B cell (primary cell): ENCODE results near the gene SH3RF3. TPM values are rescaled to one million over a fixed set of nuclear protein-coding genes. Genes with fewer than 3 reads are reported as not detected.

Experiments used
- ATAC-seq: fragments of 200-7000 bp; cut with Tn5 transposase; one replicate; pipeline ENCODE4 v1.10.0; 2021; ENCODE audit warnings: low read depth, mild to moderate bottlenecking, moderate number of reproducible peaks, moderate library complexity
- CTCF ChIA-PET: fragments of 350-600 bp; sonication (Branson Sonifier 250); formaldehyde crosslinking; loops from one replicate; lab custom pipeline; 2021; ENCODE audit warnings: antibody characterized with exemption, inconsistent platforms; lab: Charles Lee
- POLR2A ChIA-PET: fragments of 350-600 bp; sonication (Branson Sonifier 250); formaldehyde crosslinking; loops from one replicate; lab custom pipeline; 2021; ENCODE audit warnings: antibody characterized with exemption; lab: Charles Lee
- DNase-seq: peaks from one replicate; pipeline ENCODE4 v3.0.0; 2013
- H2AFZ ChIP-seq: 2 replicates; pipeline ENCODE4 v1.6.1; 2012; ENCODE audit warnings: mild to moderate bottlenecking, low read depth, low read length; ENCODE audit not compliant: insufficient read depth, poor library complexity, severe bottlenecking
- H3K27ac ChIP-seq, 2 donors: 1 replicate in 1 of 2; 2 replicates in 1 of 2; pipeline ENCODE4 v1.5.1; 2012 to 2013; ENCODE audit warnings: low read length in 2 of 2, mild to moderate bottlenecking in 2 of 2, moderate library complexity in 1 of 2
- H3K27me3 ChIP-seq, 4 experiments: fragments of 200-600 bp in 1 of 4; sonication (generic) in 1 of 4; replicated peaks in 1 of 4; 1 replicate in 2 of 4; 2 replicates in 2 of 4; pipeline versions ENCODE4 v1.6.1 to v1.7.0; 2013 to 2016; ENCODE audit warnings: low read length in 3 of 4, mild to moderate bottlenecking in 2 of 4, mixed read lengths in 1 of 4, moderate library complexity in 1 of 4; ENCODE audit not compliant: insufficient read depth in 4 of 4, control insufficient read depth in 3 of 4; ENCODE audit errors: control extremely low read depth in 1 of 4
- H3K36me3 ChIP-seq, 2 experiments: replicated peaks in 1 of 2; 1 replicate in 1 of 2; 2 replicates in 1 of 2; pipeline versions ENCODE4 v1.6.1 to v1.7.1; 2013; ENCODE audit warnings: low read length in 1 of 2; ENCODE audit not compliant: insufficient read depth in 2 of 2, control insufficient read depth in 1 of 2; ENCODE audit errors: control extremely low read depth in 1 of 2, extremely low read depth in 1 of 2
- H3K4me1 ChIP-seq, 2 donors: fragments of 200-600 bp in 1 of 2; sonication (generic) in 1 of 2; 1 replicate in 1 of 2; 2 replicates in 1 of 2; pipeline versions ENCODE4 v1.5.1 to v1.6.1; 2013 to 2017; ENCODE audit warnings: low read length in 2 of 2; ENCODE audit not compliant: control insufficient read depth in 2 of 2, insufficient read depth in 2 of 2
- H3K4me2 ChIP-seq: replicated peaks from 2 replicates; pipeline ENCODE3; 2012; ENCODE audit warnings: mild to moderate bottlenecking, low read depth, low read length; ENCODE audit not compliant: poor library complexity, severe bottlenecking
- H3K4me3 ChIP-seq, 5 experiments: fragments of 200-600 bp in 1 of 5; sonication (generic) in 1 of 5; 1 replicate in 3 of 5; 2 replicates in 2 of 5; pipeline versions ENCODE4 v1.5.1 to v1.7.0; 2011 to 2016; ENCODE audit warnings: low read length in 4 of 5, mild to moderate bottlenecking in 4 of 5, low read depth in 2 of 5, control low read depth in 1 of 5, moderate library complexity in 1 of 5; ENCODE audit not compliant: insufficient read depth in 1 of 5; ENCODE audit errors: control extremely low read depth in 1 of 5, extremely low read depth in 1 of 5
- H3K79me2 ChIP-seq: fragments of 200-600 bp; sonication (generic); one replicate; pipeline ENCODE4 v1.6.0; 2016; ENCODE audit warnings: low read length; ENCODE audit not compliant: control insufficient read depth, insufficient read depth
- H3K9ac ChIP-seq: fragments of 200-600 bp; sonication (generic); 2 replicates; pipeline ENCODE4 v1.6.1; 2017; ENCODE audit warnings: mild to moderate bottlenecking, low read length, moderate library complexity
- H3K9me3 ChIP-seq, 3 donors: one replicate each; pipeline versions ENCODE4 v1.6.1 to v1.7.1; 2013; ENCODE audit warnings: low read length in 2 of 3; ENCODE audit not compliant: control insufficient read depth in 2 of 3, insufficient read depth in 1 of 3; ENCODE audit errors: control extremely low read depth in 1 of 3
- H4K20me1 ChIP-seq: 2 replicates; pipeline ENCODE4 v1.6.0; 2012; ENCODE audit warnings: mild to moderate bottlenecking, low read length; ENCODE audit not compliant: insufficient read depth, control insufficient read depth, poor library complexity, severe bottlenecking
- H3K27ac Mint-ChIP-seq: one replicate; pipeline ENCODE4 v1.8.0; 2021; ENCODE audit warnings: mixed read lengths
- H3K27me3 Mint-ChIP-seq: one replicate; pipeline ENCODE4 v1.8.0; 2021; ENCODE audit warnings: mixed read lengths
- H3K4me1 Mint-ChIP-seq: one replicate; pipeline ENCODE4 v1.8.0; 2021; ENCODE audit warnings: mixed read lengths
- H3K4me3 Mint-ChIP-seq: one replicate; pipeline ENCODE4 v1.8.0; 2021; ENCODE audit warnings: mixed read lengths
- H3K9me3 Mint-ChIP-seq: one replicate; pipeline ENCODE4 v1.8.0; 2022; ENCODE audit warnings: mixed read lengths; ENCODE audit not compliant: insufficient read depth
- EZH2 ChIP-seq: IDR thresholded peaks from 2 replicates; pipeline ENCODE4 v1.6.1; 2012; ENCODE audit warnings: borderline replicate concordance, low read depth, mild to moderate bottlenecking, moderate library complexity, low read length; ENCODE audit not compliant: insufficient read depth, poor library complexity, severe bottlenecking
- WGBS: methylation state at CpG from one replicate; pipeline ENCODE4 v1.1.5; 2013; ENCODE audit warnings: missing lambda C conversion rate; ENCODE audit not compliant: insufficient coverage; 5-methylcytosine and 5-hydroxymethylcytosine counted together
- intact Hi-C: fragments of 100-400 bp; cut with micrococcal nuclease; formaldehyde crosslinking; loops from one replicate; pipeline ENCODE4 v1.10.0; 2022
- polyA minus RNA-seq: library from RNA; depleted of rRNA, polyadenylated mRNA; stranded (reverse); fragments of >200 nt; gene quantifications from 2 replicates; pipeline ENCODE4 v1.2.3, GENCODE V29; 2012
- polyA plus RNA-seq: library from polyadenylated mRNA; depleted of rRNA; stranded (reverse); fragments of >200 nt; gene quantifications from 2 replicates; pipeline ENCODE4 v1.2.3, GENCODE V29; 2012
- total RNA-seq, 2 donors: library from RNA; stranded (reverse); fragments of 120-200 nt in 1 of 2; gene quantifications; 1 replicate in 1 of 2; 2 replicates in 1 of 2; pipeline versions ENCODE4 v1.2.3 to v1.2.4, GENCODE V29; 2013 to 2022
- TF ChIP-seq, protein P1 (sequence below): fragments of 200-600 bp; IDR thresholded peaks from one replicate; pipeline ENCODE4 v1.8.0; 2022; ENCODE audit warnings: antibody characterized with exemption, mild to moderate bottlenecking

SH3RF3 gene
- total RNA-seq, result 0.07 and 0.12 TPM in 2 replicates
- 0.68 TPM for total RNA-seq (2013)
- 0.32 and 1.2 TPM in 2 replicates for polyA plus RNA-seq
- polyA minus RNA-seq, result 1.4 and 2.4 TPM in 2 replicates

GRCh38 chr2:109128616-109129355 lies at the start of gene SH3RF3:
Gene SH3RF3 (plus strand): TSS chr2:109129205.
- Histone ChIP-seq H3K4me3 (peak within 1 kb of the TSS; percentile 46 to 77 (median 62)), H3K27ac (no peak within 1 kb of the TSS), H3K9ac (peak within 1 kb of the TSS; percentile 69), H3K9me3 (no peaks in the 10 kb centered on the region), H3K27me3 (peaks cover 0 to 10% (median 2%) of the 10 kb centered on the region in 4 experiments), H3K79me2 (no peaks in the 10 kb centered on the region), H4K20me1 (no peaks in the 10 kb centered on the region), H2AFZ (peak within 1 kb of the TSS; percentile 83), H3K4me2 (peak within 1 kb of the TSS; percentile 97), H3K36me3 (no peaks in the 10 kb centered on the region), H3K4me1 (peaks cover 5 to 10% of the 10 kb centered on the region in 2 donors)
- under 1% methylated on average over 85 of the region's 85 CpGs for WGBS
- DNase-seq, result peak; percentile 52
- TF ChIP-seq EZH2, result no peak
- TF ChIP-seq, protein P1, sequence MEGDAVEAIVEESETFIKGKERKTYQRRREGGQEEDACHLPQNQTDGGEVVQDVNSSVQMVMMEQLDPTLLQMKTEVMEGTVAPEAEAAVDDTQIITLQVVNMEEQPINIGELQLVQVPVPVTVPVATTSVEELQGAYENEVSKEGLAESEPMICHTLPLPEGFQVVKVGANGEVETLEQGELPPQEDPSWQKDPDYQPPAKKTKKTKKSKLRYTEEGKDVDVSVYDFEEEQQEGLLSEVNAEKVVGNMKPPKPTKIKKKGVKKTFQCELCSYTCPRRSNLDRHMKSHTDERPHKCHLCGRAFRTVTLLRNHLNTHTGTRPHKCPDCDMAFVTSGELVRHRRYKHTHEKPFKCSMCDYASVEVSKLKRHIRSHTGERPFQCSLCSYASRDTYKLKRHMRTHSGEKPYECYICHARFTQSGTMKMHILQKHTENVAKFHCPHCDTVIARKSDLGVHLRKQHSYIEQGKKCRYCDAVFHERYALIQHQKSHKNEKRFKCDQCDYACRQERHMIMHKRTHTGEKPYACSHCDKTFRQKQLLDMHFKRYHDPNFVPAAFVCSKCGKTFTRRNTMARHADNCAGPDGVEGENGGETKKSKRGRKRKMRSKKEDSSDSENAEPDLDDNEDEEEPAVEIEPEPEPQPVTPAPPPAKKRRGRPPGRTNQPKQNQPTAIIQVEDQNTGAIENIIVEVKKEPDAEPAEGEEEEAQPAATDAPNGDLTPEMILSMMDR, result no peak
- peak; percentile 48 for ATAC-seq
- Mint-ChIP-seq H3K9me3 (no peaks in the 10 kb centered on the region), H3K4me1 (peaks cover 10% of the 10 kb centered on the region), H3K27ac (peak within 1 kb of the TSS; percentile 41), H3K27me3 (peaks cover 32% of the 10 kb centered on the region), H3K4me3 (peak within 1 kb of the TSS; percentile 85)
- ChIA-PET POLR2A (no interaction called here), CTCF (interaction anchor here (0.8 to 9.0 kb wide), 3 partner anchors 86 to 380 kb away, joined by 3 to 106 read pairs (median 3); no protein-coding TSS in a partner anchor)
- intact Hi-C loops, result loop anchor here (1.0 kb wide), 1 partner anchor 382 kb away; no protein-coding TSS in a partner anchor

DNA sequence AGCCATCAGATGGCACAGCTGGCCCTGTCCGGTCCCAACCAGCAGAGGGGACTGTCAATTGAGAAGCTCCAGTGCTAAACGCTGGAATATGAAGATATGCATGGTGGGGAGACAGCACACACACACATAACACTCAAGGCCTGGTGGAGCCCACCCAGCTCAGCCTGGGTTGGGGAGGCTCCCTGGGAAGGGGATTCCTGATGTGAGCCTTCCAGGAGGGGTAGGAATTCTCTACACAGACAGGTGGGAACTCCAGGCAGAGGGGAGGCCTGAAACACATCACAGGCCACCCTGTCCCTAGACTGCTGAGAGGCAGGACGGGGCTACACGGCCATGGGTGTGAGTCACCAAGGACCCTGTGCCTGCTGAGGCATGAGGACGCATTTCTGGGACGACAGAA lies 49.4 kb upstream of the SH3RF3 start:
- no peaks in the 10 kb centered on the region for H3K9me3 ChIP-seq
- no peak overlapping the region for H2AFZ ChIP-seq
- H3K79me2 ChIP-seq, result no peaks in the 10 kb centered on the region
- H3K36me3 ChIP-seq, result no peaks in the 10 kb centered on the region
- H4K20me1 ChIP-seq, result no peaks in the 10 kb centered on the region
- no peak overlapping the region for H3K4me2 ChIP-seq
- no peak overlapping the region for H3K4me3 Mint-ChIP-seq
- ChIA-PET POLR2A (no interaction called here), CTCF (no interaction called here)
- no peaks in the 10 kb centered on the region for H3K27me3 ChIP-seq
- TF ChIP-seq, protein P1, result no peak
- no peak for TF ChIP-seq EZH2
- H3K27ac Mint-ChIP-seq, result no peak overlapping the region
- H3K27me3 Mint-ChIP-seq, result peaks cover 11% of the 10 kb centered on the region
- H3K4me3 ChIP-seq, result no peak overlapping the region
- 70% methylated on average over 4 of the region's 6 CpGs for WGBS
- no peaks in the 10 kb centered on the region for H3K4me1 ChIP-seq
- no peak overlapping the region for H3K27ac ChIP-seq
- no peaks in the 10 kb centered on the region for H3K9me3 Mint-ChIP-seq
- DNase-seq, result no peak
- H3K4me1 Mint-ChIP-seq, result no peaks in the 10 kb centered on the region
- ATAC-seq, result no peak
- H3K9ac ChIP-seq, result no peak overlapping the region
- intact Hi-C loops, result no loop called here
